Measurements from ENCODE around the gene AP4M1.

The AP4M1 gene

DNA sequence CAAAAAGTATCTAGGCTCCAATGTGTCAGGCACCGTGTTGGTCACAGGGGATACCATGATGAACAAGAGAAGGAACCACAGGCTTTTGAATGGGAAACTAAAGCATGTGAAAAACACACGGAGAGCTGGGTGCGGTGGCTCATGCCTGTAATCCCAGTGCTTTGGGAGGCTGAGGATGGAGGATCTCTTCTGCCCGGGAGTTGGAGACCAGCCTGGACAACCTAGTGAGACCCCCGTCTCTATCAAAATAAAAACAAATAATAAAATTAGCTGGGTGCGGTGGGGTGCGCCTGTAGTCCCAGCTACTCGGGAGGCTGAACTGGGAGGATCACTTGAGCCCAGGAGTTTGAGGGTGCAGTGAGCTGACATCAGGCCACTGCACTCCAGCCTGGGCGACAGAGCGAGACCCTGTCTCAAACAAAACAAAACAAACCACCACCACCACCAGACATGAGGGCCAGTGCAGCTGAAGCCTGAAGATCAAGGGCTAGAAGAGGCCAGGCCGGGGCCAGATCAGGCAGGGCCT is 13.3 kb upstream of the AP4M1 start:
- DNase-seq = no peak

DNA sequence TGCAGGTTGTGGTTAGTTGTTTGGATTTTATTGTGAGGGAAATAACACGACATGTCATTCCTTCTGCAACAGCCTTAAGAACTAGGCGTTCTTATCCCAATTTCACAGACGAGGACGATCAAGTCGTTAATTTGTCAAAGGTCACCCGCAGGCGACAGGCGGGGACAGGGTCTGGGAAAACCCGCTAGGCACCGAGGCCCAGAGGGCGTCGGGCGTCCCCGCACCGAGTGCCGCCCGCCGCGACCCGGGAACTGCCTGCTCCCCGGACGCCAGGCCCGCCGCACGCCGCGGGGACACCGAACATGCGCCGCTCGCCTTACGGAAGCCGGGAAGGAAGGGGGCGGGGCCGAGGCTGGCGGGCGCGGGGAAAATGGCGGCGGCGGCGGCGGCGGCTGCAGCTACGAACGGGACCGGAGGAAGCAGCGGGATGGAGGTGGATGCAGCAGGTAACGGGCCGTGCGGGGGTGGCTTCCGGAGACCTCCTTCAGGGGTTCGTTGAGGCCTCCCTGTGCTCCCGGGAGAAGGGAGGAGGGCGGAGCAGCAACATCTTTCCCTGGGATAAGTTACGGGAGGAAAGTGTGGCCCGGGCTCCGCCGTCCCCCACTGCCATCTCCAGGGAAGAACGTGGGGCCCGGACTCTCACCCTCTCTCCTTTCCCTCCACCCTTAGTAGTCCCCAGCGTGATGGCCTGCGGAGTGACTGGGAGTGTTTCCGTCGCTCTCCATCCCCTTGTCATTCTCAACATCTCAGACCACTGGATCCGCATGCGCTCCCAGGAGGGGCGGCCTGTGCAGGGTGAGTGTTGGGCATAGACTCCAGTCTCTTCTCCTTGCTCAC is 12.6 kb upstream of the AP4M1 start, which contains the start of gene COPS6:
COPS6 (plus strand) TSS at position 349 of the 837 bp plus-strand sequence; CDS start at position 371, 22 bp downstream.
- peak; percentile 75 for DNase-seq

DNA sequence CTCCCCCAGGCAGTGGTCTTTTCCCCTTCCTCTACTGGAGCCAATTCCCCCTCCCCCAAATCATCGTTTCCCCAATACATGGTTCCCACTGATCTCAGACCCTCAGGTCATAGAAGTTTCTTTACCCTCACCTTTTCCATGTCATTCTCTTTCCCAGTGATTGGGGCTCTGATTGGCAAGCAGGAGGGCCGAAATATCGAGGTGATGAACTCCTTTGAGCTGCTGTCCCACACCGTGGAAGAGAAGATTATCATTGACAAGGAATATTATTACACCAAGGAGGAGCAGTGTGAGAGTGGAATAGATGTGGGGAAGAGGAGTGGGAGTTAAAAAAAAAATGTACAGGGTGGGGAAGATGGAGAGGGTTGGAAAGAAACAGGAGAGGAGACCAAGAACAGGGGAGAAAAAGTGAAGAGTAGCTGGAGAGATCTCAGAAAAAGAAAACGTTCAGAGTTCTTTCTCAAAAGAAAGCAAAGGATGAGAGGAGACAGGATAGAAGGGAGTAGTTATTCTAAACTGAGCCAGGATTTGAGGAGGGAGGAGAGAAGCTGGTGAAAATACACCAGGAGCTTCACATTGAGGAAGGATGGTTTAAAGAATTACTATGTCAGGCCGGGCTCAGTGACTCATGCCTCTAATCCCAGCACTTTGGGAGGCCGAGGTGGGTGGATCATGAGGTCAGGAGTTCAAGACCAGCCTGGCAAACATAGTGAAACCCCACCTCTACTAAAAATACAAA is 11.8 kb upstream of the AP4M1 start:
- DNase-seq = no peak

DNA sequence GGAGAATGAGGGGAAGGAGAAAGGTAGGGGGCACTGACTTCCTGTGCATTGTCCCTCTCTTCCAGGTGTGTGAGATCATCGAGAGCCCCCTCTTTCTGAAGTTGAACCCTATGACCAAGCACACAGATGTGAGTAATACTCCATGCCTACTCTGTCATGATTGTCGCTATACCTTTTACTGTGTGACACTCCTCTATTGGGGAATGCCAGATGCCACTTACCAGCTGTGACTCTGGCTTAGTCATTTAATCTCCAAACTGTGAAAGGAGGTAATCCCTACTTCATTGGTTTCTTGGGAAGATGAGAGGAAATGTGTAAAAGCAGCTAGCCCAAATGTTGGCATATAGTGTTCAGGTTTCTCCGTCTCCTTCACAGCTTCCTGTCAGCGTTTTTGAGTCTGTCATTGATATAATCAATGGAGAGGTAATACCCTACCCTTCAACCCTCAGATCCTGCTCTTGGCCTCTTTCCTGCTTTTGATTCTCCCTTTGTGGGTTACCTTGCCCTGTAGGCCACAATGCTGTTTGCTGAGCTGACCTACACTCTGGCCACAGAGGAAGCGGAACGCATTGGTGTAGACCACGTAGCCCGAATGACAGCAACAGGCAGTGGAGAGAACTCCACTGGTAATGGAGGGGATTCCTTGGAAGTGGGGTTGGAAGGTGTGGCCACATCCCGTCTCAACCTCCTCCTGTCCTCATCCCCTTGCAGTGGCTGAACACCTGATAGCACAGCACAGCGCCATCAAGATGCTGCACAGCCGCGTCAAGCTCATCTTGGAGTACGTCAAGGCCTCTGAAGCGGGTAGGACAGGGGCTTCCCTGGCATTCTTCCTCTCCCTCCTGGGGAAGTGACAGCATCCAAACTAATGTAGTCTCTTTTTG is 10.7 kb upstream of the AP4M1 start:
- no peak for DNase-seq

DNA sequence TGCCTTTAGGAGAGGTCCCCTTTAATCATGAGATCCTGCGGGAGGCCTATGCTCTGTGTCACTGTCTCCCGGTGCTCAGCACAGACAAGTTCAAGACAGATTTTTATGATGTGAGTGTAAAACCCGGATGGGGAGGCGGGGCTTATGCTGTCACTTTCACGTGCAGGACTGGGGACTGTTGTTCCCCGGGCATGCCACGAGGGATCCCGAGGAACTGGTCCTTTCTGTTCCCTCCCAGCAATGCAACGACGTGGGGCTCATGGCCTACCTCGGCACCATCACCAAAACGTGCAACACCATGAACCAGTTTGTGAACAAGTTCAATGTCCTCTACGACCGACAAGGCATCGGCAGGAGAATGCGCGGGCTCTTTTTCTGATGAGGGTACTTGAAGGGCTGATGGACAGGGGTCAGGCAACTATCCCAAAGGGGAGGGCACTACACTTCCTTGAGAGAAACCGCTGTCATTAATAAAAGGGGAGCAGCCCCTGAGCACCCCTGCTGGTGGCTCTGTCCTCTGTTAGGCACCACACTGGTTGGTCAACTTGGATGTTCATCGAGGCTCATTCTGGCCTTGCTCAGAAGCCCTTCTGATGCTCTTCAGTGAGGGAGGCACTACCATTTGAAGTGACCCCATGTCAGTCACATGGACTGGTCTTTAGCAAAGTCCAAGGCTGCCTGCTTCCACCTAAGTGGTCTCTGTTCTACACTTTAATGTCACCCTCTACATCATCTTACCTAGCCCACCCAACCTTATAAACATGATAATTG is 9.8 kb upstream of the AP4M1 start:
- DNase-seq = no peak

DNA sequence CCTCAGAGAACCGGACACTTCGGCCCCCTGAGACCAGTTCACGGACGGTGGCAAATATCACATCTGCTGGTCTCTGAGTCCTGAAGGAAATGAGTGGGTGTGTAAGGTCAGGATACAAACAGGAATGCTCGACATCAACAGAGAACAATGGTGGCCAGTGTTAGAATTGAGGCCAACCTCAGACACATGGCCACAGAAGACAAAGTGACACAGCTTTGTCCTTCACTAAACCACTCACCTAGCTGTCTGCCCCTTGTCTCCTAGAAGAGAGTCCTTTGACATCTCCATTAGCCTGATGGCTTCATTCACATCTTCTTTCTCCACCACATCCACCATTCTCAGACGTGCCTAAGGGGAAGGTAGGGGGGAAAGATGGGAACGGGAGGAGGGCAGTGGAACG is 8.4 kb upstream of the AP4M1 start:
- DNase-seq = no peak

DNA sequence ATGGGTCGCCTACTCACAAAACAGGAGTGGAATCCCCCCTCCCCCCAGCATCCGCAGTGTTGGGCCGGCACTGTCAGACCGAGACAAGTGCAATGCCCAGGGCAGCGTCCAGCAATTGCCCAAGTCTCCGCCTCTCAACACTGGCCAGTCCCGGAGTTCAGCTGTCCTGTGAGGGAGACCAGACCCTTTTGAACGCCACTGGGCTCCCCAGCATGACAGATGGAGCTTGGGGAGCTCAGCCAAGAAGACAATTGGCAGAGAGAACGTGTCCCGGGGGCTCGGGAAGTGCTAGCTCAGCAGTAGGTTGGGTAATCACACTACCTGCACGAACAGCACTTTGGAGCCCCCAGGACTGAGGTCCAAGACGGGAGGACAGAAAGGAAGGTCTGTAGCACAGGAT is 7.9 kb upstream of the AP4M1 start:
- DNase-seq = no peak

DNA sequence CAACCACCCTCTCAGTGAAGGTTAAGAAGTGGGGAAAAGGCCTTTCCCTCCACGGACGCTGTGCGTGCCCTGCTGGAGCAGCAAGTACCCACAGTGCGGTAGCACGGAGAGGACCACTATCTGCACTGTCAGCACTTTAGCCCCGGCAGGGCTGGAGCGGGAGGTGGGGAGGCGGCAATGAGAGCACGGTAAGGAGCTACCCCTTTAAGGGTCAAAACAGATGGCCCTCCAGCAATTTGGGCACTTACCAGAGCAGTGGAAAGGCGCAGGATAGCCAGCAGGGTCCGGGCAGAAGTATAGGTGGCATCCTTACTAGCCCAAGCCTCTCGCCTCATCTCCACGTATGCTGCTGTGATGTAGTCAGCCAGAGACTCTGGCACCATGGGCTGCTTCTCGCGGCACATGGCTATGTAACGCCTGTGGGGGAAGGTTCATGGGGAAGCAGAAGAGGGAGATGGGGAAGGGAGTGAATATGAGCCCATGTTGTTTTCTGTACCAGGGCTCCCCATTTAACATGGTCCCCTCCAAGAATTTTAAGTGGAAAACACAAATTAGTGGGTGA is 7.4 kb upstream of the AP4M1 start:
- no peak for DNase-seq

DNA sequence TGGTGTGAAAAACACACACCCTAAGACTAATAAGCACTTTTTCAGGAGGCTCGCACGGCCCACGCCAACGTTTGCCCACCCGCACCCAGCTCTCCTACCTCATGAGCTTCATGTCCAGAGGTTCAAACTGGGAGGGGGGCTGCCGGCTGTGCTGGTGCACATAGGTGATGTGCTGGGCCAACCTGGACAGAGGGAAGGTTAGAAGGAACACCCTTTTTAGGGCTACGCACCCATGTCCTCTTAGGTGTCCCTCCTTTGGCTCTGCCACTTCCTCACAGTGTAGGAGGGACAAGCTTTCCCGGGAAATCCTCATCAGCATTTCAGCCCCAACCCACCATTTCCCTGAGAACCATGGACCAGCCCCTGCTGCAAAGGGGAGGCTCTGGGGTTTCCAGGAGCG is 6.2 kb upstream of the AP4M1 start:
- no peak for DNase-seq

DNA sequence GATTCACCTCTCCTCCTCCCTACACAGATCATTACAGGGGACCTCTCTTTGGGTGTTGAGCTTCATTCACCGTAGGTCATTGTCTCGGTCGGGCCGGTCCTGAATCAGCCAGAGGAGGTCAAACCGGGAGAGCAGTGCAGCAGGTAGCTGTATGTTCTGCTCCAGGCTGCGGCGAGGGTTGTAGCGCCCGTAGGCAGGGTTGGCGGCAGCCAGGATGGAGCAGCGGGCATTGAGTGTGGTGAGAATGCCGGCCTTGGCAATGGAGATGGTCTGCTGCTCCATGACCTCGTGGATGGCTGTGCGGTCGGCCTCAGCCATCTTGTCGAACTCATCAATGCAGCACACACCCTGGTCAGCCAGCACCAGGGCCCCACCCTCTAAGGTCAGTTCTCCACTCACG is 5.7 kb upstream of the AP4M1 start:
- DNase-seq = no peak

DNA sequence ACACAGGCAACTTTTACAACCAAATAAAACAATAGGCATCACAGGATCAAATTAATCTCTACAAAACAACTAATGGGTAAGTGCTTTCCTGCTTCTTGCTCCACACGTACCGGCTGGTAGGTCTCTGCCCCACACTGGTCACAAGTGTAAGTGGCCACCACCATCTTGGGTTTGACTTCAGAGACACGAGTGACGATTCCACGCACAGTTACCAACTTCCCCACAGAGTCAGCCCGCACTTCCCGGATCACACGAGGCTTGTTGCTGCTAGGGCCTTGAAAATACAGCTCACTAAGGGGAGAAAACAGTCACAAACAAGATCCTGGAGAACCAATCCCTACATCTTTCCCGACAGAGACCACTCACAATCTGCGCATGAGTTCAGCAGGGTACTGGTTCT is 2.5 kb upstream of the AP4M1 start:
- DNase-seq = no peak

DNA sequence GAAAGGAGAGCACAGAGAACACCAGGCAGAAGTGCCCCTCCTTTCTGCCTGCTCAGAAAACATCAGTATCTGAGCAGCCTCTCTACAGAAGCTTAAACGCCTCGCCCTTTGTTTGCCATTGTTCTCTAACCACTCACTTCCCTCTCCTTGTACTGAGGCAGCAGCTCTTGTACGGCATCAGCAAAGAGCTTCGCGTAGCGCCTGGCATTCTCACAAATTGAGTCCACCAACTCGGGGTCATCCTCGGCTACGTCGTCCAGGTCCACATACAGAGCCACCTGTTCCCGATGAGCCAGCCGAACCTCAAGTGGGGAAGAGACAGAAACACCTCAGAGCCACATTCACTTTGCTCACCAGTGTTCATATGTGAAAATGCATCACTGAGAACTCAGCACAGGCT is 2.0 kb upstream of the AP4M1 start:
- no peak for DNase-seq

DNA sequence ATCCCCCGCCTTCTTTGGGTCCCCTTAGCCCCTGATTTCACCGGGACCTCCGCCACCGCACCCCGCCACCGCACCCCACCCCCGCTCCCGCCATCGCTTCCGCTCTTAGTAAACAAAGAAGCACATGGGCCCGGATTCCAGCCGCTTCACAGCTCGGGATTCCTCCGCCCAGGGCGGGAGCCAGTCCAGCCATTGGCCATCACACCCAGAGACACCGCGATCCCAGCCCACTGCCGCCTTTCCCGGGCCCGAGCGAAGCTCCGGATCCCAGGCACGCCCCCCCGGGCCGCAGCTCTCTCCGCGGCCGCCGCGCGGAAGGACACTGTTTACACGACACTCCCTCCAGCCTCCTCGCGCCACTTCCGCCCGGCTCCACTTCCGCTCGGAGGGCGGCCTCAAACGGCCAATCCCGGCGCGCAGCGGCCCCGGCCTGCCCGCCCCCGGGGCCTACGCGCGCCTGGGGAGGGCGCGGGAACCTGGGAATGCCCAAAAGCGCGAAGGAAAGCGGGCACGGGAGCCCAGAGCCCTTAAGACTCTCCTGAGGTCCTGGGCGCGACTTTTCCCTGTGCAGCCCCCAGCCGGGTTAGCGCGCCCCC is 925 bp upstream of the AP4M1 start:
- peak; percentile 79 for DNase-seq

DNA sequence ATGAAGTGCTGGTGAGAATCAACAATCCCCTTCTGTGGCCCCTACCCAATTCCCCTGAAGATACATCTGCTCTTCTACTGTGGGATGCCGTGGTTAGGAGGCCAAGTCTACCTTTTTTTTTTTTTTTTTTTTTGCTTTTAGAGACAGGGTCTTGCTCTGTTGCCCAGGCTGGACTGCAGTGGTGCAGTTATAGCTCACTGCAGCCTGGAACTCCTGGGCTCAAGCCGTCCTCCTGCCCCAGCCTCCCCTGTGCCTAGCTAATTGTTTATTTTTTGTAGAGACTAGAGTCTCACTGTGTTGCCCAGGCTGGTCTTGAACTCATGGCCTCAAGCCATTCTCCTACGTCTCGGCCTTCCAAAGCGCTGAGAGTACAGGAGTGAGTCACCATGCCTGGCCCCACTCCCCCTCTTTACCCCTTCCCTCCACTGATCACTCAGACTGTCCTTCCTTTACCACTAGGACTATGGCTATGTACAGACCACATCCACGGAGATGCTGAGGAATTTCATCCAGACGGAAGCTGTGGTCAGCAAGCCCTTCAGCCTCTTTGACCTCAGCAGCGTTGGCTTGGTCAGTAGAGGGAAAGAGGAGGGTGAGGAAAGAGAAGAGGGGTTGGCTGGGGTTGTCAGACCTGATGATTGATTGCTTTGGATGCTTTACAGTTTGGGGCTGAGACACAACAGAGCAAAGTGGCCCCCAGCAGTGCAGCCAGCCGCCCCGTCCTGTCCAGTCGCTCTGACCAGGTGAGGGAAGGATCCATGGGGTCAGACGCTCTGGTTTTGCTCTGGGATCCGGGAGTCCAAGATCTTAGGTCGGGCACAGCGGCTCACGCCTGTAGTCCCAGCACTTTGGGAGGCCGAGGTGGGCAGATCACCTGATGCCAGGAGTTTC is 1.8 kb downstream of the AP4M1 start:
- no peak for DNase-seq

DNA sequence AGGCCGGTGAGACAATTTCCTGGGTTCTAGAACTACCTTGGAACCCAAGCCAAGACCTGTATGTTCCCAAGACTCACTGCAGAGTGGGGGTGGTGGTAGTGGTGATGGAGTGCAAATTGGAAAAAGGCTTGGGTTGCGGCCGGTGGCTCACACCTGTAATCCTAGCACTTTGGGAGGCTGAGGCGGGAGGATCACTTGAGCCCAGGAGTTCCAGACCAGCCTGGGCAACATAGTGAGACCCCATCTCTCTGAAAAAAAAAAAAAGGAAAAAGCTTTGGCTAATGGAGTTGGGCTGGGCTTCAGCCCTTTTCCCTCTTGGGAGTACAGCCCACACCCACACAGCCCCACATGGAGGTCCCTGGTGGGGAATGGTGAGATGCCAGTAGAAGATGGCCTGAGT is 4.1 kb downstream of the AP4M1 start:
- DNase-seq = no peak

DNA sequence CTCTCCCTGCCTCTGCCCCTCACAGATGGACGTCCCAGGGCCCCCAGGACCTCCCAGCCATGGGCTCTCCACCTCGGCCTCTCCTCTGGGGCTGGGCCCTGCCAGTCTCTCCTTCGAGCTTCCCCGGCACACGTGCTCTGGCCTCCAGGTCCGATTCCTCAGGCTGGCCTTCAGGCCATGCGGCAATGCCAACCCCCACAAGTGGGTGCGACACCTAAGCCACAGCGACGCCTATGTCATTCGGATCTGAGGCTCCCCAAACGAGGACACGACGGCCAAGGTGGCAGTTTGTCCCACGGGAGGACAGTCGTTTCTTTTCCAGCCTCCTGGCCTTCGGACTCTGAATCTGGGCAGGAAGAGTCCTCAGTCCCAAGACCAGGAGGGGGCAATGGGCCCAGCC is 5.2 kb downstream of the AP4M1 start:
- DNase-seq = no peak

DNA sequence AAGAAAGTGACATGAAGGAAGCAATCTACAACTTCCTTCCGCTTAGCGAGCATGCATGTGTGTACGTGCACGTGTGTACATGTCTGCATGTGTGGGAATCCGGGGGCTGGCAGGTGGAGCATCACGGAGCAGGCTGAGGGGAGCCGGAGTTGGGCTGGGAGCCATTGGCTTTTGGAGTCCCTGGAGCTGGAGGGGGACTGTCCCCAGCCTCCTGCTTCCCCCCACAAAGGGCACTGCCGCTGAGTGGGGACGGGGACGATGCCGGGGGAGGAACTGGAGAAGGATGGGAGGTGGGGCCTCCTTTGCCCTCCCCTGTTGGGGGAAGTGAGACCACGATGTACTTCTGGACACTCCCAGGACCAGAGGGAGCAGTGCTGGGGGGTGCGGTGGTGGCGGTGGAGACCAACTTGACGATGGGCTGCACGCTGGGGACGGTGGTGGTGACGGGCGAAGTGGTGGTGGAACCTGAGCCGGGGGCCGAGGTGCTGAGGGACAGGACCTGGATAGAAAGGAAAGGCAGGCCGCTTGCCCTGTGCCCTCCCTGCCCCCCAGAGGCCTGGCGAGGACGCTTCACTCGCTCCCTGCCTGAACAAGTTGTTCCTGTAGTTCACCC is 5.8 kb downstream of the AP4M1 start:
- no peak for DNase-seq

DNA sequence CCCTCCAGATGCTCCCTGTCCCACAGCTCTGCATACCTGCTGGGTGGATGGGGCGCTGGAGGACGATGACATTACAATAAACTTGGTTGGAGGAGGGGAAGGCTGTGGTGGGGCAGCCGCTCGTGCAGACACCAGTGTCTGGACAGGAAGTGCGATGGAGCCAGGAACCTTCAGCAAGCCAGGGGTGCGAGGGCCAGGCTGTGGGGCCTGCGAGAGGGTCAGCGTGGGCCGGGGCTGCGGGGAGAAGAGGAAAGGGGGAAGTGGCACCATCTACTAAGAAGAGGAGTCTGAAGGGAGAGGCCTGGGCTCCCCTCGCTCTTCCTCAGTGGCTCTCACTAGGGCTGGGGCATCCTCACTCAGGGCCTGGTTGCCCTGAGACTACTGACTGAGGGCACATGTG is 6.4 kb downstream of the AP4M1 start:
- DNase-seq = no peak

DNA sequence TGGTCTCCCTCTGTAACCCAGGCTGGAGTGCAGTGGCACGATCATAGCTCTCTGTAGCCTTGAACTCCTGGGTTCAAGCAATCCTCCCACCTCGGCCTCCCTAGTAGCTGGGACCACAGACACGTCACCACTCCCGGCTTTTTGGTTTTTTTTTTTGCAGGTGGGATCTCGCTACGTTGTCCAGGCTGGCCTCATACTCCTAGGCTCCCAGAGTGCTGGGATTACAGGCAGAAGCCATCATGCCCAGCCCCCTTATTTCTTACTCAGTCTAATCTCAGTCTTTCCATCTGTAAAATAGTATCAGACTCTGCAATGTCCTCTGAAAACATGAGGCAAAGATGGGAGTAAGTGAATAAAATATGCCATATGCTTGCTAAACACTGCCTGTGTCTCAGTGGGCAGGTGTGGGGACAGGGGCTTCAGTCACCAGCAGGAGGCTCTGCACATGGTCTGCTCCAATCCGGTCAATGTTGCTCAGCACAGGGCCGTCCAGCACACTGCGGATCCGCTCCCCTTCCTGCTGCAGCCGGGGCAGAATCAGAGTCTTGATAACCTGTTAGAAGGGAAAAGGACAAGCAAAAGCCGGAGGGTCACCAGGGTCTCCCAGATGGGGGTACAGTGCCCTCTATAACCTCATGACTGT is 8.2 kb downstream of the AP4M1 start:
- no peak for DNase-seq

Data from activated CD4-positive, alpha-beta T cell treated with anti-CD3 and anti-CD28 coated beads for 1 hour (primary cell).